Nephron (organoid): ENCODE data around the gene CTAGE9.

ENCODE experiments used
- H3K27ac Mint-ChIP-seq, 3 experiments: 2 replicates each; pipeline ENCODE4 v1.8.0; 2020; ENCODE audit warnings: mixed read lengths in 3 of 3, mild to moderate bottlenecking in 2 of 3, moderate library complexity in 1 of 3
- H3K27me3 Mint-ChIP-seq: 2 replicates; pipeline ENCODE4 v1.8.0; 2021; ENCODE audit warnings: low read depth, mild to moderate bottlenecking, moderate library complexity, mixed read lengths
- H3K36me3 Mint-ChIP-seq: 2 replicates; pipeline ENCODE4 v1.8.0; 2020; ENCODE audit warnings: low read depth, mixed read lengths
- H3K4me1 Mint-ChIP-seq: 2 replicates; pipeline ENCODE4 v1.8.0; 2020; ENCODE audit warnings: mixed read lengths
- H3K4me3 Mint-ChIP-seq, 3 experiments: 2 replicates each; pipeline ENCODE4 v1.8.0; 2020; ENCODE audit warnings: mild to moderate bottlenecking in 3 of 3, mixed read lengths in 3 of 3, moderate library complexity in 2 of 3
- H3K9me3 Mint-ChIP-seq: 2 replicates; pipeline ENCODE4 v1.8.0; 2020; ENCODE audit warnings: mixed read lengths
- CTCF ChIP-seq, 3 experiments: fragments of 200-600 bp; sonication (generic); IDR thresholded peaks; one replicate each; pipeline ENCODE4 v1.5.0; 2021; ENCODE audit warnings: antibody characterized with exemption in 3 of 3; ENCODE audit not compliant: unreplicated experiment in 3 of 3

CTAGE9 gene

GRCh38 chr6:131669891-131670290 lies 40.9 kb downstream of the CTAGE9 start:
- Mint-ChIP-seq H3K9me3 (no peaks in the 10 kb centered on the region), H3K36me3 (no peaks in the 10 kb centered on the region), H3K4me3 (no peak overlapping the region), H3K4me1 (no peaks in the 10 kb centered on the region), H3K27me3 (no peaks in the 10 kb centered on the region), H3K27ac (no peak overlapping the region)
- no peak for TF ChIP-seq CTCF (IDR thresholded peaks at IDR 0.05; ENCODE audit: unreplicated experiment in 3 of 3)

GRCh38 chr6:131663578-131664165 lies 47.1 kb downstream of the CTAGE9 start:
- H3K4me3 Mint-ChIP-seq: no peak overlapping the region
- no peak for TF ChIP-seq CTCF (IDR thresholded peaks at IDR 0.05; ENCODE audit: unreplicated experiment in 3 of 3)
- H3K27me3 Mint-ChIP-seq: no peaks in the 10 kb centered on the region
- H3K36me3 Mint-ChIP-seq: no peaks in the 10 kb centered on the region
- H3K27ac Mint-ChIP-seq: no peak overlapping the region
- no peaks in the 10 kb centered on the region for H3K4me1 Mint-ChIP-seq
- no peaks in the 10 kb centered on the region for H3K9me3 Mint-ChIP-seq

GRCh38 chr6:131660195-131660594 lies 50.6 kb downstream of the CTAGE9 start:
- no peaks in the 10 kb centered on the region for H3K9me3 Mint-ChIP-seq
- no peaks in the 10 kb centered on the region for H3K4me1 Mint-ChIP-seq
- H3K27me3 Mint-ChIP-seq: no peaks in the 10 kb centered on the region
- H3K27ac Mint-ChIP-seq: no peak overlapping the region
- no peaks in the 10 kb centered on the region for H3K36me3 Mint-ChIP-seq
- H3K4me3 Mint-ChIP-seq: no peak overlapping the region
- TF ChIP-seq CTCF (IDR thresholded peaks at IDR 0.05; ENCODE audit: unreplicated experiment in 3 of 3): no peak
